NB4 (cell line): Measurements from ENCODE around the gene SRPK1.

Experiments
- TF ChIP-seq, protein P1 (sequence below): IDR thresholded peaks from one replicate; pipeline ENCODE4 v1.5.1; 2012; ENCODE audit warnings: low read depth, low read length
- TF ChIP-seq, protein P2 (sequence below): IDR thresholded peaks from 2 replicates; pipeline ENCODE4 v1.6.1; 2011; ENCODE audit warnings: low read depth, low read length

DNA sequence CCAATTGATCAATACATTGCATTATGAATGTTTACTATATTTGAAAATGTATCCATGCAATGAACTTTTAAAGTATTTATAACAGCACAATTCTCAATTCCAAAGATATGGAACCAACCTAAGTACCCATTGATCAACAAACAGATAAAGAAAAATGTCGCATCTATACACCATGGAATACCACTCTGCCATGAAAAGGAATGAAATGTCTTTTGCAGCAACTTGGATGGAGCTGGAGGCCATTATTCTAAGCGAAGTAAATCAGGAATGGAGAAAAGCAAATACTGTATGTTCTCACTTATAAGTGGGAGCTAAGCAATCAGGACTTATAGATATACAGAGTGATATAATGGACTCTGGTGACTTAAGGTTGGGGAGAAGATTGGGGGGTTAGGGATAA lies 22.9 kb downstream of the SRPK1 start:
- TF ChIP-seq, protein P1, sequence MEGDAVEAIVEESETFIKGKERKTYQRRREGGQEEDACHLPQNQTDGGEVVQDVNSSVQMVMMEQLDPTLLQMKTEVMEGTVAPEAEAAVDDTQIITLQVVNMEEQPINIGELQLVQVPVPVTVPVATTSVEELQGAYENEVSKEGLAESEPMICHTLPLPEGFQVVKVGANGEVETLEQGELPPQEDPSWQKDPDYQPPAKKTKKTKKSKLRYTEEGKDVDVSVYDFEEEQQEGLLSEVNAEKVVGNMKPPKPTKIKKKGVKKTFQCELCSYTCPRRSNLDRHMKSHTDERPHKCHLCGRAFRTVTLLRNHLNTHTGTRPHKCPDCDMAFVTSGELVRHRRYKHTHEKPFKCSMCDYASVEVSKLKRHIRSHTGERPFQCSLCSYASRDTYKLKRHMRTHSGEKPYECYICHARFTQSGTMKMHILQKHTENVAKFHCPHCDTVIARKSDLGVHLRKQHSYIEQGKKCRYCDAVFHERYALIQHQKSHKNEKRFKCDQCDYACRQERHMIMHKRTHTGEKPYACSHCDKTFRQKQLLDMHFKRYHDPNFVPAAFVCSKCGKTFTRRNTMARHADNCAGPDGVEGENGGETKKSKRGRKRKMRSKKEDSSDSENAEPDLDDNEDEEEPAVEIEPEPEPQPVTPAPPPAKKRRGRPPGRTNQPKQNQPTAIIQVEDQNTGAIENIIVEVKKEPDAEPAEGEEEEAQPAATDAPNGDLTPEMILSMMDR, result no peak
- TF ChIP-seq, protein P2, sequence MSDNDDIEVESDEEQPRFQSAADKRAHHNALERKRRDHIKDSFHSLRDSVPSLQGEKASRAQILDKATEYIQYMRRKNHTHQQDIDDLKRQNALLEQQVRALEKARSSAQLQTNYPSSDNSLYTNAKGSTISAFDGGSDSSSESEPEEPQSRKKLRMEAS, result no peak
